GM21423 (cell line): Measurements from ENCODE around the gene CCL22.
A peak's percentile ranks its signal among the peaks of the same experiment; 100 is the strongest.
"Not testable (repeated sequence)": the region's sequence is repeated elsewhere in the genome, so short reads cannot be mapped to it uniquely, and the experiment has no call there.

Source experiments
- ATAC-seq: cut with Tn5 transposase; IDR thresholded peaks from one replicate; pipeline ENCODE4 v1.9.1; 2021; ENCODE audit warnings: mild to moderate bottlenecking, moderate library complexity; ENCODE audit not compliant: unreplicated experiment

CCL22 gene, protein sequence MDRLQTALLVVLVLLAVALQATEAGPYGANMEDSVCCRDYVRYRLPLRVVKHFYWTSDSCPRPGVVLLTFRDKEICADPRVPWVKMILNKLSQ

DNA sequence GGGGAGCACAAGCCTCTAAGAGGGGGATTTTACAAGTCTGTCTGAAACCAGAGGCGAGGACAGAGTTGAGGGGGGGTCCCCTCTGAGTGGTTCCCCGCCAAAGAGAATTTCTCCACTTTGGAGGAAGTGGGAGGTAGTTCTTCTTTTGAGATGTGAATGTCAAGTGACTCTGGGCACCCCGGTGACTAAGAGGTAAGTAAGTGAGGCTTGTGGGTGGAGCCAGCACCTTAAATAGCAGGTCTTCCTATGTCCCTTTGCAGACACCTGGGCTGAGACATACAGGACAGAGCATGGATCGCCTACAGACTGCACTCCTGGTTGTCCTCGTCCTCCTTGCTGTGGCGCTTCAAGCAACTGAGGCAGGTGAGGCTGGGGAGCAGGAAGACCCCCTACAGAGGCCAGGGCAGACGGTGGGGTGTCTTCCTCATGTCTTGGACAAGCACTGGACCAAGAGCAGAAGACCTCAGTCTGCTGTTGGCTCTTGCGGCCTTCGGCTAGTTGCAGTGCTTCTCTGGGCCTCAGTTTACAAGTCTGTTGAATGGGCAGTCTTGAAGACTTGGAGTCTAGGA is at the start of gene CCL22:
Gene CCL22 (plus strand): TSS at position 257 of the 569 bp plus-strand sequence. CDS start 34 bp downstream, at position 291.
- peak; percentile 53 for ATAC-seq

DNA sequence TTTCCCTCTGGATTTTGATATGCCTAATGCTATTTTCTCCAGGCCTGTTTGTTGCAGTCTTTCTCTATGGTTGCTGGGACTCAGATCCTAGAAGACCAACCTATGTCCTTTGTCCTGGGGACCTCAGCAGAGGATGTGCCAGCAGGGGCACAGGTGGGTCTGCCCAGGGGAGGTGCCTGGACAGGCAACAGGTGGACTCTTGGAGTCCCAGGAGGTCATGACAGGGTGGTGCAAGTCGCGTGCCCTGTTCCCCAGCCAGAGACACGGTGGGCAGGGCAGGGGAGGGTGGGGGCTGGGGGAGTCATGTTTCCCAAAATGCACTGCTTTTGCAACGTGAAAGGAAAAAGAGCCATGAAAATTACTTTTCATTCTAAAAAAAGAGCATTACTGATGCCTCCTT is 47.8 kb upstream of the CCL22 start:
- no peak for ATAC-seq

DNA sequence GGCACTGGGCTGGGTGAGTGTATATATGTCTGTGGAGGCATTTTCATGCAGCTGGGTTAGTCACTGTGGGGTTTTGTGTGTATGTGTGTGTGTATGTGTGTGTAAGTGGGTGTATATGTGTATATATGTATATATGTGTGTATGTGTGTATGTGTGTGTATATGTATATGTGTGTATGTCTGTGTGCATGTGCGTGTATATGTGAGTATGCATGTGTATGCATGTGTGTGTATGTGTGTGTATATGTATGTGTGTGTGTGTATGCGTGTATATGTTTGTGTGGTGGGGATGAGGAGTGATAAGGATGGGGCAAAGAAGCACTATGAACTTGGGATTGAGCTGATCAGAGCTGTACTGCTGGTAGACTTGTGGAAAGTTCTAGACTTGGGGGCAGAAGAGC is 45.1 kb upstream of the CCL22 start:
- ATAC-seq: no peak

DNA sequence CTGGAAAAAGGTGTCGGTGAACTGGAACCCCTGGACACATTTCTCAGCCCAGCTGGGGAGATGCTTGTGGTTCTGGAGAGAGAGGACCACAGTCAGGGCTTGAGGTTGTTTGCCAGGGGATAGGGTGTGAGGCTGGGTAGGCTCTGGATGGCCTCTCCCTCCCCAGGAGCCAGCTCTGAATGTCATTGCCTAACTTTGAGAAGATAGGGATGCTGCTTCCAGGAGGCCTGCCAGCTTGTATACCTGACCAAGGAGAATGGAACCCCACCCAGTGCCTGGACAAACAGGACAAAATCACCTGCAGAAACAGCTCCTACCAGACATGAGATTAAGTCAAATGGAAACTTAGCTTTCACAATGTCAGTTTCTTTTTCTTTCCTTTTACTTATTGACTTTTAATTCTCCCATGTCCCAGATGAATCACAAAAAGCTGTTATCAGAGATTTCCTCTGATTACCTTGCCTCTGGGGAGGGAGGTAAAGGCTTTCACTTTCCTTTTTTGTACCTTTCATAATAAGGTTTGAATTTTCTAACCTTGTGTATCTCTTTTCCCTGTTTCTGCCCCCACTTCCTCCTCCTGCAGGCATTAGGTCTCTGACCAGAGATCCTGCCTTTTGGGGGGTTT is 44.3 kb upstream of the CCL22 start:
- no peak for ATAC-seq

DNA sequence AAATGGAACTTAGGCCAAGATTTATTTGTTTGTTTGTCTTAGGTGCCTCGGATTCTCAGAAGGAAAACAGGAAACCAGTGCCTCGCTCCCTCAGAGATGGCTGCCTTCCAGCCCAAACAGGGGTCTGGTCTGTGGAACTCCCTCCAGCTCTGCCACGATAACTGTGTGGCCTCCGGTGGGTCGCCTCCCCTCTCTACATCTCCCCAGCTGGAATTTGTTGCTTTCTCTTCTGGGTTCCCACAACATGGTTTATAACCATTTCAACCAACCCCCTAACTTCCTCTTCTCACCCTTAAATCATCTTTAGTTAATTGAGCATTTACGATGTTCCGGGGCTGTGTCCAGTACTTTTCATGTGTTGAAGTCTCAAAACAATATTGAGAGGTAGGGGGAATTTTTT is 43.2 kb upstream of the CCL22 start:
- ATAC-seq: no peak

DNA sequence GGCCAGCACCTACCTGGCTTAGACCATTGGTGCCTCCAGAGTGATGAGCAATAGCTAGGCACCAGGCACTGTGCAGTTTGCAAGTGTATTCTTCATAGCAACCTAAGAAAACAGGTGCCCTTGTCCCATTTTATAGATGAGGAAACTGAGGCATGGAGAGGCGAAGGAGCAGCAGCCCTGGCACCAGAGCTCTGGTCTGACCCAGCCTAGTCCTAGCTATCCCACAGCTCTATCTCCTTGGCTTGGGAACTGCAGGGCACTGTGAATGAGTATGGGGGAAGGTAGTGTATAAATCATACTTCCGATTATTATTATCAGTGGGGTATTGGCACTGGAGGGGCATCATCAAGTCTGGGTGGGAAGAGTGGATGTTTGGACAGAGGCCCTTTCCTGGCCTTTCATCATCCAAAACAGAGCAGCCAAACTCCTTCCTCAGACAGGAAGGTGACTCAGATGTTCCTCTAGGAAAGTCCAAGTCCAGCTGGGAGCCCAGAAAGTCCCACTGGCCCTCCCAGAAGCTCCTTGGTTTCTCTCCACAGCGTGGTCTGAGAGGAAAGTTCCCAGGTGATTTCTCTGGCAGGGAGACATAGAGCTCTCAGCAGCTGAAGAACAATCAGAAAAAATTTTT is 42.1 kb upstream of the CCL22 start:
- no peak for ATAC-seq

DNA sequence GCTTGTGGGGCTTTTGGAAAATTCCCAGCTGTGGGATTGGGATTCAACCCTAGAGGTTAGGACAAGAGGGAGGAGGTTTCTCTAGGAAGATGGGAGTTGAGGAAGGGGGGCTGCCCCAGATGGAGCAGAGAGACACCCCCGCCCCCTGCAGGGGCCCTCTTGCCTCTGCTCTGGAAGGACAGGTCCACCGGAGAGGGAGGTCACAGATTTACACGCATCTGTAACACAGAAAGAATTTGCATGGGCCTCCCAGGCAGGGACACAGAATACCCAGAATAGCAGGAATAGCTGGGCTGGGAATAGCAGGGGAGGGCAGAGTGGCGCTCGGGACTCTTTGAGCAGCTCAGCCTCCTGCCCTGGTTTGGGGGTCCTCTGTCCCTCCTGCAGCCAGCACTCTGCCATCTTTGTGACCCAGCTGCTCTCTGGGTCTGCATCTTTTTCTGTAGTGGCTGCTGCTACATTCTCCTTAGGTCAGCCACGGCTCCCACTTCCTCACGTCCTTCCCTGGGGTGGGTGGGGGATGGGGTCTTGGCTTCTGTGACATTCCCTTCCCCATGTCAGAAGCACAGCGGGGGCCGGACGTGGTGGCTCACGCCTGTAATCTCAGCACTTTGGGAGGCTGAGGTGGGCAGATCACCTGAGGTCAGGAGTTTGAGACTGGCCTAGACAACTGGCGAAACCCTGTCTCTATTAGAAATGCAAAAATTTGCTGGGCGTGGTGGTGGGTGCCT is 40.2 kb upstream of the CCL22 start:
- no peak for ATAC-seq

DNA sequence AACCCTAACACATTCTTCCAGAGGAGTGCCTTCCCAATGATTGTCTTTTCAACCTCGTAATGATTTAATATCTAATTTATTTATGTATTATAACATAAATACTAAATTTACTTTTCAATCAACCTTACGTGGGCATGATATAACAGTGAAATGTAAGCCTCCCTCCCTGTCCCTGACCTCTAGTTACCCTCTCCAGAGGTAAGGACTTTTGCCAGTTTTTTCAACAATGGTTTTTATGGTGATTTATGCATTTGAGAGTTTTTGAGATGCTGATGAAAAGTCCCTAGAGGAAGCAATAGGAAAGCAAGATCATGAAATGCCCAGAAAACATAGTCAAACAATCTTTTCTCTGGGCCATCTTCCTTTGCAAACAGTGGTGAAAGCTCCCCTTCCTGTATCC is 38.9 kb upstream of the CCL22 start:
- no peak for ATAC-seq

DNA sequence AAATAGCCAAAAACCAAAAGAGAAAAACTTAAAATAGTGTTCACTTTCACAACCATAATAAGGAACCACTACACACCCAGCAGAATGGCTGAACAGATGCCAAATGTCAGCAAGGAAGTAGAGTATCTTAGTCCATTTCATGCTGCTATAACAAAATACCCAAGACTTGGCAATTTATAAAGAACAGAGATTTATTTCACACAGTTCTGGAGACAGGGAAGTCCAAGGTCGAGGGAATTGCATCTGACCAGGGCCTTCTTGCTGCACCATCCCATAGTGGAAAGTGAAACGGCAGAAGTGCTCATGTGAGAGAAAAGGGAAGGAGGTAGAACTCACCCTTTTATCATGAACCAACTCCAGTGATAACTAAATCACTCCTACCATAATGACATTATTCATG is 33.8 kb upstream of the CCL22 start:
- ATAC-seq: no peak

DNA sequence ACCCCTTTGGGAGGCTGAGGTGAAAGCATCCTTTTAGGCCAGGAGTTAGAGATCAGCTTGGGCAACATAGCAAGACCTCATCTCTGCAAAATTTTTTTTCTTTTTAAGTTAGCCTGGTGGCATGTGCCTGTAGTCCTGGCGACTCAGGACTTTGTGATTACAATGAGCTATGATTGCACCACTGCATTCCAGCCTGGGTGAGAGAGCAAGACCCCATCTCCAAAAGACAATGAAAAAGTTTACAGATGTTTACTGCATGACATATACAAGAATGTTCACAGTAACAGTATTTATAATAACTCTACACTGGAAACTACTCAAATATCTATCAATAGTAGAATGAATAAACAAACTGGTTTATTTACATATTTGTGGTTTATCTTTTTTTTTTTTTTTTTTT is 33.1 kb upstream of the CCL22 start:
- no peak for ATAC-seq

DNA sequence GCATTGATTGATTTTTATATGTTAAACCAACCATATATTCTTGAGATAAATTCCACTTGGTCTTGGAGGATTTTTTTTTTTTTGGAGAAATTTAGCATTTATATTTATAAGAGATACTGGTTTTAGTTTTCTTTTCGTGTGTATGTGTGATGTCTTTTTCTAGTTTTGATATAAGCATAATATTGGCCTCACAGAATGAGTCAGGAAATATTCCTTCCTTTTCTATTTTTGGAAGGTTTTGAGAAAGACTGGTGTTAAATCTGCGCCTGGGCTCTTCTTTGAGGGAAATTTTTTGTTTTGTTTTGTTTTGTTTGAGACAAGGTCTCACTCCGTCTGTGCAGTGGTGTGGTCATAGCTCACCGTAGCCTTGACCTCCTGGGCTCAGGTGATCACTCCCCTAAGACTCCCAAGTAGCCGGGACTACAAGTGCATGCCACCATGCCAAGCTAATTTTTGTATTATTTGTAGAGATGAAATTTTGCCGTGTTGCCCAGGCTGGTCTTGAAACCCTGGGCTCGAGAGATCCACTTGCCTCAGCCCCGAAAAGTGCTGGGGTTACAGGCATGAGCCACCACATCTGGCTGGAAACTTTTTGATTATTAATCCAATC is 28.8 kb upstream of the CCL22 start:
- no peak for ATAC-seq

DNA sequence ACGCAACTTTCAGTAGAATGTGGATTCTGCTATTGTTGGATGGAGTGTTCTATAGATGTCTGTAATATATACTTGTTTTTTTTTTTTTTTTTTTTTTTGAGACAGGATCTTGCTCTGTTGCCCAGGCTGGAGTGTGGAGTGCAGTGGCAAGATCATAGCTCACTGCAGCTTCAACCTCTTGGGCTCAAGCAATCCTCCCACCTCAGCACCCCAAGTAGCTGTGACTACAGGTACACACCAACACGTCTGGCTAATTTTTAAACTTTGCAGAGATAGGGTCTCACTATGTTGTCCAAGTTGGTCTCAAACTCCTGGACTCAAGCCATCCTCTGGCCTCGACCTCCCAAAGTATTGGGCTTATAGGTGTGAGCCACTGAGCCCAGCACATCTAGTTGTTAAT is 27.2 kb upstream of the CCL22 start:
- ATAC-seq: no peak

DNA sequence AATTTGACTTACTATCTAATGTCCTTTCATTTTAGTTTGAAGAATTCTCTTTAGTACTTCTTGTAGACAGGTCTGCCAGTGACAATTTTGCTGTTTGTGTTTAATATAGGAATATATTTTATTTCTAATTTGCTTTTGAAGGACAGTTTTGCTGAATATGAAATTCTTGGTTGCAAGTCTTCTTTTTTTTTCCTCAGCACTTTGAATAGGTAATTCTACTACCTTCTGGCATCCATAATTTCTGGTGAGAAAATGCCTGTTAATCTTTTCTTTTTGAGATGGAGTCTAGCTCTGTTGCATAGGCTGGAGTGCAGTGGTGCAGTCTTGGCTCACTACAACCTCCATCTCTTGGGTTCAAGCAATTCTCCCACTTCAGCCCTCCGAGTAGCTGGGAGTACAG is 25.2 kb upstream of the CCL22 start:
- no peak for ATAC-seq

DNA sequence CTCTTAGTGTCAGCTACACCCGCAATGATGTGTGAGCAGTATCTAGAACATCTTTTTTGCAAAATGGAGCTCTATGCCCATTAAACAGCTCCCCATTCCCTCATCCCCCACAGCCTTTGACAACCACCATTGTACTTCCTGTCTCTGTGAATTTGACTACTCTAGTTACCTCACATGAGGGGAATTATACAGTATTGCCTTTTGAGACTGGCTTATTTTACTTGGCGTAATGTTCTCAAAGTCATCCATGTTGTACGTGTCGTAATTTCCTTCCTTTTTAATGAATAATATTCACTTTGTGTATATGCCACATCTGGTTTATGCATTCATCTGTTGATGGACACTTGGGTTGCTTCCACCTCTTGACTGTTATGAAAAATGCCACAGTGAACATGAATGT is 23.2 kb upstream of the CCL22 start:
- no peak for ATAC-seq

DNA sequence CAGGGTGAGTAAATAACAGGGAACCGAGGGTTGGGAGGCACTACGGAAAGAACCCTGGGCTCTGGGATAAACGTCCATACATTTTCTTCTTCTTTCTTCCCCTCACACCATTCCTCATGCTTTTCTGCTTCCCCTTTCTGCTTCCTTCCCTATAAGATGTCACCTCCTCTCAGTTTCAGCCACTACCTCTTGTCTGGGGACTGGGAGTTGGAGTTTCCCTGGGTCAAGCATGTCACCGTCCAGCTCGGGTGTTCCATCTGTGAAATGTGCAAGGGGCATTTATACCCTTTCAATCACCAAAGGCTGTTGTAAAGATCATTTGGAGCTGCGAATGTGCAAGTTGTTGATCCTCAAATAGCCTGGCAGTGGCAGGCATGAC is 17.5 kb upstream of the CCL22 start:
- ATAC-seq: no peak

DNA sequence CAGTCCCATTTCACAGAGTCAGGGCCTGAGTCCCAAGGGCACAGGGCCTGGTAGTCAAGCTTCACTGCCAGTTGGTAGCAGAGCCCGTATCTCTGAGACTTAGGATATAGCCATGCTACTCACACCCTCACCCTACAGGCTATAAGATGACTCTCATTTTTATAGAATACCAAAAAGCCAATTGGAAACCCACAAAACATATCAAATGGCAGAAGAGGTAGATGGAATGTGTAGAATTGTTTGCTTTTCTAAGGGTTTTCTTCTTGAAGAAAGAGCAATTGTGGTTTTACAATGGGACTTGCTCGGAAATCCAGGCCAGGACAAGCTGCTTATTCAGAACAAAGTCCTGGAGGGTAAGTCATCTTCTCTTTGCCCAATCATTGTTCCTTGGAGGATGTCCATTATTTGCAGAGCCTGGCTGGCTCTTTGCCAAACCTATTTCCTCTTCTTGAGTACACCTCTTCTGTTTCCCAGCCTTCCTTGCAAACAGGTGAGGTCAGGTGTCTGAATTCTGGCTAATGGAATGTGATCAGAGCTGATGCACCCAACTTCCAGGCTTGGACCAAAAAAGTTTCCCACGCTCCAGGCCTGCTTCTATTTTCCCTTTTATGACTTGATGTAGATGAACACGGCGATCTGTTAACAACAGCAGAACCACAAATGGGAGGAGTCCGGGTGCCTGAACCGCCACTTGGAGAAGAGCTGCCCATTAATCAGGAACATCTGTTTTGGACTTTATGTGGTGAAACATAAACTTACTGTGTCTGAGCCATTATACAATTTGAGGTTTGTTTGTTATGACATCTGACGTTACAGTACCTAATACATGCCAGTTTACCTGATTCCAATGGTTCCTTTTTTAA is 16.9 kb upstream of the CCL22 start:
- ATAC-seq: no peak

DNA sequence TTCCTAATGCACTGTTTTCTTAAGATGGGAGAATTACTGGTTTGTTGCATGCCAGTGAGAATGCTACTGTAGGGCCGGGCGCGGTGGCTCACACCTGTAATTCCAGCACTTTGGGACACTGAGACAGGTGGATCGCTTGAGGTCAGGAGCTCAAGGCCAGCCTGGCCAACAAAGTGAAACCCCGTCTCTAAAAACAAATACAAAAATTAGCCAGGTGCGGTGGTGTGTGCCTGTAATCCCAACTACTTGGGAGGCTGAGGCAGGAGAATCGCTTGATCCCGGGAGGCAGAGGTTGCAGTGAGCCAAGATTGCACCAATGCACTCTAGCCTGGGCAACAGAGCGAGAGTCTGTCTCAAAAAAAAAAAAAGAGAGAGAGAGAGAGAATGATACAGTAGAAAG is 16.0 kb upstream of the CCL22 start:
- ATAC-seq: not testable (repeated sequence)

DNA sequence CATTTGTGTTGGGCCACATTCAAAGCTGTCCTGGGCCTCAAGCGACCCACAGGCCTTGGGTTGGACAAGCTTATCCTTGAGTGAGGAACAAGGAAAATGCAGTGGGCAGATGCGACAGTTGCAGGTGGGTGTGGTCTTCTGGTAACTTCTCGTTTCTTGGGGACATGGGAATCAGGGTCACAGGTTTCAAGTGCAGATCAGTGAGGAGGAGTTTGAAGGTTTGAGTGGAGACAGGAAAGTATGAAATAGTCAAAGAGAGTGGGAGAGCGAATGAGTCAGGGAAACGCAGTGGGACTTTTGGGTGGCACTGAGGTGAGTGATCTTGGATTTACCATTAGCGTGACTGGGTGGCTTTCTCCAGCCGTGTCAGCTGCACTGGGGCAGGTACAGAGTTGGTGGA is 15.4 kb upstream of the CCL22 start:
- ATAC-seq: no peak

DNA sequence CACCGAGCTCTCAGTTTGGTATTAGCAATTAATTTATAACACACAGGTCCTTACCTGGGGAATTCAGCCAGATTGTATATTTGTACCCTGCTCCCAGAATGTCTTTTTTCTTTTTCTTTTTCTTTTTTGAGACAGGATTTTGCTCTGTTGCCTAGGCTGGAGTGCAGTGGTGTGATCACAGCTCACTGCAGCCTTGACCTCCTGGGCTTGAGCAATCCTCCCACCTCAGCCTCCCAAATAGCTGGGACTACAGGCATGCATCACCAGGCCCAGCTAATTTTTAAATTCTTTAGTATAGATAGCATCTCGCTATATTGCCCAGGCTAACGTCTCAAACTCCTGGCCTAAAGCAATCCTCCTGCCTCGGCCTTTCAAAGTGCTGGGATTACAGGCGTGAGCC is 14.5 kb upstream of the CCL22 start:
- ATAC-seq: not testable (repeated sequence)

DNA sequence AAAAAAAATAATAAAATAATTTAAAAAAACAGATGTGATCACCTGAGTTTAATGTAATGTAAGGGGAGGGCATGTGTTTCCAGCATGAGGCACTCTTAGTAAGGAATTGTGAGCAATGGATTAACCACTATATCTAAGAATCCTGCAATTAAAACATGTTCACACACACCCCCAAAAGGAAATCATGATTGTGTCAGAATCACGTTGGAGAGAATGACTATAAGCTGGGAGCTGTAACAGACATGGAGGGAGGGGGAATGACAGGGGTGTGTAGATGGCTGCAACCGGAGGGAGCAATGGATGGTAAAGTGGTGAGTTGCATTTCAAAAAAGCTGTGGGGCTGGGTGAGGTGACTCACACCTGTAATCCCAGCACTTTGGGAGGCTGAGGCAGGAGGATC is 13.6 kb upstream of the CCL22 start:
- ATAC-seq: no peak
